Daoy (cell line): Measurements from ENCODE around the gene RPS6KC1. TPM values are rescaled to one million over a fixed set of nuclear protein-coding genes. Genes with fewer than 3 reads are reported as not detected.
"Not testable (repeated sequence)": the region's sequence is repeated elsewhere in the genome, so short reads cannot be mapped to it uniquely, and the experiment has no call there.

Experiments used
- DNase-seq: peaks from one replicate; pipeline ENCODE4 v3.0.0-alpha.2; 2015; ENCODE audit warnings: low read depth
- total RNA-seq: library from RNA; depleted of rRNA; stranded (reverse); fragments of >200 nt; shearing (Covaris generic); gene quantifications from 2 replicates; pipeline ENCODE4 v1.2.3, GENCODE V29; 2014; rRNA removed

The RPS6KC1 gene
- total RNA-seq, 1 experiment from 2014 or later, result 17.0 TPM

- no peak for DNase-seq
Measured at GRCh38 chr1:213281640-213282301, 230.7 kb downstream of the RPS6KC1 start.

- no peak for DNase-seq
Measured at GRCh38 chr1:213284626-213285025, 233.6 kb downstream of the RPS6KC1 start.

- DNase-seq, result no peak
Measured at GRCh38 chr1:213286235-213286634, 235.2 kb downstream of the RPS6KC1 start.

- no peak for DNase-seq
Measured at GRCh38 chr1:213287987-213288386, 236.9 kb downstream of the RPS6KC1 start.

GRCh38 chr1:213291526-213291925 is 240.5 kb downstream of the RPS6KC1 start:
- no peak for DNase-seq

- DNase-seq, result no peak
Measured at GRCh38 chr1:213292614-213293013, 241.6 kb downstream of the RPS6KC1 start.

- no peak for DNase-seq
Measured at GRCh38 chr1:213295860-213296259, 244.8 kb downstream of the RPS6KC1 start.

GRCh38 chr1:213296558-213296957 is 245.5 kb downstream of the RPS6KC1 start:
- no peak for DNase-seq

- no peak for DNase-seq
Measured at GRCh38 chr1:213297021-213297420, 246.0 kb downstream of the RPS6KC1 start.

- DNase-seq, result no peak
Measured at GRCh38 chr1:213300433-213300832, 249.4 kb downstream of the RPS6KC1 start.

- DNase-seq, result not testable (repeated sequence)
Measured at GRCh38 chr1:213301524-213301923, 250.5 kb downstream of the RPS6KC1 start.

- DNase-seq, result no peak
Measured at GRCh38 chr1:213303286-213303685, 252.2 kb downstream of the RPS6KC1 start.

- DNase-seq, result no peak
Measured at GRCh38 chr1:213315571-213315970, 264.5 kb downstream of the RPS6KC1 start.

- not testable (repeated sequence) for DNase-seq
Measured at GRCh38 chr1:213318458-213318857, 267.4 kb downstream of the RPS6KC1 start.

GRCh38 chr1:213320191-213320870 is 269.3 kb downstream of the RPS6KC1 start:
- no peak for DNase-seq

Other genes with a start within 250 kb of the RPS6KC1 start
- gene SPATA45, start 203.6 kb upstream of the RPS6KC1 start, total RNA-seq, result not detected in 2 replicates
- 6.3 and 8.0 TPM in 2 replicates for gene FLVCR1, start 193.0 kb upstream of the RPS6KC1 start, total RNA-seq
- 4.4 and 4.8 TPM in 2 replicates for gene VASH2, start 100.7 kb upstream of the RPS6KC1 start, total RNA-seq
- 12.0 and 27.9 TPM in 2 replicates for gene ANGEL2, start 35.4 kb upstream of the RPS6KC1 start, total RNA-seq